LNCaP clone FGC (cell line): ENCODE measurements around the gene UBE2E2.

Experiments used
- DNase-seq: peaks from one replicate; pipeline ENCODE4 v3.0.0-alpha.2; 2011; ENCODE audit warnings: low read depth
- H3K4me3 ChIP-seq: 2 replicates; pipeline ENCODE4 v1.5.1; 2011; ENCODE audit warnings: mild to moderate bottlenecking, low read depth, low read length, control low read depth
- TF ChIP-seq, protein P1 (sequence below): IDR thresholded peaks from 2 replicates; pipeline ENCODE4 v1.5.1; 2012; ENCODE audit warnings: mild to moderate bottlenecking; ENCODE audit not compliant: control insufficient read depth, insufficient read depth; ENCODE audit errors: extremely low read depth

Gene UBE2E2

DNA sequence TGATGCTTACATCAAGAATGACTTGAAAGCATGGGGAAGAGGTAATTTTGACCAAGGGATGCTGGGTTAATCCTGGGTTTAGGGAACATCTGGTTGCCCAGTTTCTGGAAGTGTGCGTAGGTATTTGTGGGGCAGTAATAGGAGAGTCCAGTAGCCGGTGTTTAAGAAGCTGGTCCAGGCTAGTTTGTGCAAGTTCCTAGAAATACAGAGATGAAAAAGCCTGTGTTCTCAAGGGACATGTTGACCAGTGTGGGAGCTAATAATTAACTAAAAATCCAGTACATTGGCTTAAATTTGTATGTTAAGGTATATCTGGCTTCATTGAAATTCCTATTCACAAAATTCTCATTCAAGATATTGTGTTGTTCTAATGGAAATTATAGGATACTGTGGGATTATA lies 51.2 kb downstream of the UBE2E2 start:
- DNase-seq = no peak
- TF ChIP-seq, protein P1, sequence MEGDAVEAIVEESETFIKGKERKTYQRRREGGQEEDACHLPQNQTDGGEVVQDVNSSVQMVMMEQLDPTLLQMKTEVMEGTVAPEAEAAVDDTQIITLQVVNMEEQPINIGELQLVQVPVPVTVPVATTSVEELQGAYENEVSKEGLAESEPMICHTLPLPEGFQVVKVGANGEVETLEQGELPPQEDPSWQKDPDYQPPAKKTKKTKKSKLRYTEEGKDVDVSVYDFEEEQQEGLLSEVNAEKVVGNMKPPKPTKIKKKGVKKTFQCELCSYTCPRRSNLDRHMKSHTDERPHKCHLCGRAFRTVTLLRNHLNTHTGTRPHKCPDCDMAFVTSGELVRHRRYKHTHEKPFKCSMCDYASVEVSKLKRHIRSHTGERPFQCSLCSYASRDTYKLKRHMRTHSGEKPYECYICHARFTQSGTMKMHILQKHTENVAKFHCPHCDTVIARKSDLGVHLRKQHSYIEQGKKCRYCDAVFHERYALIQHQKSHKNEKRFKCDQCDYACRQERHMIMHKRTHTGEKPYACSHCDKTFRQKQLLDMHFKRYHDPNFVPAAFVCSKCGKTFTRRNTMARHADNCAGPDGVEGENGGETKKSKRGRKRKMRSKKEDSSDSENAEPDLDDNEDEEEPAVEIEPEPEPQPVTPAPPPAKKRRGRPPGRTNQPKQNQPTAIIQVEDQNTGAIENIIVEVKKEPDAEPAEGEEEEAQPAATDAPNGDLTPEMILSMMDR = no peak
- no peak overlapping the region for H3K4me3 ChIP-seq

DNA sequence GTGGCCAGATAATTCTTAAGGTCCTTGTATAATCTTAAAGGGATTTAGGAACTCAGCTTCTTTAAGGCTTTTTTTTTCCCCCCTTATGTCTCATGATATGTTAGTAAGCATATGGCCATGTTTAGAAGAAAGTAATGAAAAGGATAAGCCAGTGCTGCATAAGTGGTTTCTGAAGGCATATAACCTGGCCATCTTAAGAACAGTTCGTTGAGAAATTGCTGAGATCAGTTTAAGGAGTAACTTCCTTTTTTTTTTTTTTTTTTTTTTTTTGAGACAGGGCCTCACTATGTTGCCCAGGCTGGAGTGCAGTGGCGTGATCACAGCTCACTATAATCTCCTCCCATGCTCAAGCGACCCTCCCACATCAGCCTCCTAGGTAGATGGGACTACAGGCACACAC lies 51.7 kb downstream of the UBE2E2 start:
- TF ChIP-seq, protein P1 = no peak
- DNase-seq = no peak
- H3K4me3 ChIP-seq = no peak overlapping the region

DNA sequence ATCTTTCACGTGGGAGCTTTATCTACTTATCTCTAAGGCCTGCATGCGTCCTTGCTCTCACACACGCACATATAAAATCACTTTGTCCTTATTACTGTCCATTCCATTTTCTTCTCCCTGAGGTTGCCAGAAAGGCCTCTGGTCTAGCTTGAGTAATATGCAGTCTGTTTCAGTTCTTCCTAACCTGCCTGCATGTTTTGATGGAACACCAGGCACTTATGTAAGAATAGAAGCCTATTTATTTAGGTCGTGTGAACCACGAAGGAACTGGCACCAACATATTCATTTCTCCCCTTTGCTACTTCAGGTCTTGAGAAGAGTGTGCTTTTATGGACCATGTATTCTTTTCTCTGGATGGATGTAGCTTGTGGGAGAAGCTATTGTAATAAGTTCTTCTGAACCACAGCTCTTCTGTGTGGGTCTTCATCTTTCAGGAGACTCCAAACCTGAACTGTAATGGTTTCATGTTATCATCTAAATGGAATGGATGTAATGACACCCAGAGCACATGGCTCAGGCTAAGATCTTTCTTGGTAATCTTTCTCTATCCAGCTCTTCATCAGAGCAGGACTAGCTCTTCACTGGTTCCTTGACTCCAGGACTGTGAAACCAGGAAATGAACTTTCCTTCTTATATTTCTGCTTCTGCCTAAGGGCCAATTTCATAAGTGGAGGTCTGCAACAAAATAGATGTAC lies 53.8 kb downstream of the UBE2E2 start:
- TF ChIP-seq, protein P1 = no peak
- no peak overlapping the region for H3K4me3 ChIP-seq
- no peak for DNase-seq

DNA sequence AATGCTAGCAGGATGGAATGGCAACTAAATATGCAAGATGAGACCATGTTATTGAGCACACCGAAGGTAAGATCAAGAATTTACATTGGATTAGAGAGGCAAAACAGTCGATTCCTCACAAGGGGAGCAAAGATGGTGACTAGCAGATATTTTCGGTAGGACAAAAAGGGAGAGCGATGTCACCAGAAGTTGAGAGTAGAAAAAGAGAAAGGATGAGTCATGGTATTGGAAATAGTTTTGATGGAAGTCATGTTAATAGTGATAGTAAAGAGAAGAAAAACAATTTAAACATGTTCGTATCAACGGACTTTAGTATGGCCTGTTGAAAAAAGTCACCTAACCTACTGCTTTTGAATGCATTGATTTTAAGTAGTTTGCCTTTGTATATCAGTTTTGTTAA lies 55.0 kb downstream of the UBE2E2 start:
- no peak for DNase-seq
- no peak overlapping the region for H3K4me3 ChIP-seq
- TF ChIP-seq, protein P1 = no peak

DNA sequence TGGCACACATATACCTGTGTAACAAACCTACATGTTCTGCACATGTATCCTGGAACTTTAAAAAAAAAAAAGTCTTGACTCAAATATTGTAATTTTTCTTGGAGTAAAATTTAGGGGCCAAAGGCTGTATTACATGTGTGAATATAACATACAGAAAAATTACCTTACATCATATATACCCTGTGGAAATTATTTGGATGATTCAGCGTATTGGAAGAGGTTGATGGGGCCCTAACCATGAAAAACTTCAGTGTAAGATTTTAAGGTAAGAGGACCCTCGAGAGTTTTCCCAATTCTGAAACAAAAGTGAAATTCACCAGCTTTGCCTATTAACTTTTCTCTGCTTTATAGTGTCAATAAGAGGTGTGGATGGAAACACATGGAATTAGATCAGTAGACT lies 56.4 kb downstream of the UBE2E2 start:
- TF ChIP-seq, protein P1 = no peak
- DNase-seq = no peak
- H3K4me3 ChIP-seq = no peak overlapping the region

DNA sequence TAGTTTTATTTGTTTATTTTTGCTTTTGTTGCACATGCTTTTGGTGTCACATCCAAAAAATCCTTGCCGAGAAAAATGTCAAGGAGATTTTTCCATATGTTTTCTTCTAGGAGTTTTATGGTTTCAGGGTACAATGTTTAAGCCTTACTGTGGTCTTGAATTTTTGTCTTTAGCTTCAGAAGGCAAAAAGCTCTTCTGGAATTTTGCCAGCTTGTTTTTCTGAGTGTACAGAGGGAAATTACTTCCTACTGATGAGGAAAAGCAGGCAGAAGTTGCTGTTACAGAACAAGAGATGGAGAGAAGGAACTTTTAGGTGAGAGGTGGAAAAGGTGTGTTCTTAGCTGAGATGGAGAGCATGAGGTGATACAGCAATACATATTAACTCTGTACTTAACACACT lies 59.6 kb downstream of the UBE2E2 start:
- DNase-seq = no peak
- H3K4me3 ChIP-seq = no peak overlapping the region
- TF ChIP-seq, protein P1 = no peak

DNA sequence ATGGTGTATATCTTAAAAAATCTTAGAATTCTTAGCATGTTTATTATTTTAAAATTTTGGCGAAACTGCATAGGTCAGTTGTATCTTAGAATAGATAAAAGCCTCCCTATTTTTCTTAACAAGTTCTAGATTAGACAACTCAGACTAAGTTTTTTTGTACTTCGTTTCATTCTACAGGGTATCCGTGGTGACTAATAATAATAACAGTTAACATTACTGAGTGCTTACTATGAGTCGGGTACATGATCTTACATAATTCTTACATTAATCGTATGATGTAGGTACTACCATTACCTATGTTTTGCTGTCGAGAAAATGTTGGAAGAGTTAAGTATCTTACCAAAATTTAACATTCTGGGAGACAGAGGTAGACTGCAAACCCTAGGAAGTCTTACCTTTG lies 60.7 kb downstream of the UBE2E2 start:
- no peak overlapping the region for H3K4me3 ChIP-seq
- TF ChIP-seq, protein P1 = no peak
- DNase-seq = no peak
